K562 (cell line): ENCODE data around the gene ADAM8. TPM values are rescaled to one million over a fixed set of nuclear protein-coding genes. Genes with fewer than 3 reads are reported as not detected.

Source experiments
- BHLHE40 ChIP-seq: IDR thresholded peaks from 2 replicates; pipeline ENCODE4 v1.6.1; 2011; ENCODE audit warnings: low read length, improper control_type of control experiment
- MGA ChIP-seq: fragments of 450-650 bp; IDR thresholded peaks from 2 replicates; pipeline ENCODE4 v1.6.1; 2016; ENCODE audit warnings: mild to moderate bottlenecking, moderate library complexity
- NFE2L1 ChIP-seq: fragments of 450-650 bp; IDR thresholded peaks from 2 replicates; pipeline ENCODE4 v1.6.1; 2016; ENCODE audit warnings: missing genetic modification characterization, low read depth, mild to moderate bottlenecking, missing compliant biosample characterization, moderate library complexity, borderline replicate concordance
- RBBP5 ChIP-seq: fragments of 200-600 bp; sonication (generic); IDR thresholded peaks from 2 replicates; pipeline ENCODE4 v1.6.1; 2012; ENCODE audit warnings: borderline replicate concordance, mild to moderate bottlenecking, low read length, control low read depth, inconsistent platforms; ENCODE audit not compliant: insufficient read depth, poor library complexity, severe bottlenecking
- RBFOX2 ChIP-seq: fragments of 200-400 bp; formaldehyde crosslinking; IDR thresholded peaks from 2 replicates; pipeline ENCODE4 v1.6.1; 2017; ENCODE audit warnings: low read depth, mild to moderate bottlenecking, low read length, moderate library complexity
- RCOR1 ChIP-seq, 2 experiments: IDR thresholded peaks; 2 replicates each; pipeline ENCODE4 v1.6.1; 2012; ENCODE audit warnings: low read depth in 2 of 2, low read length in 2 of 2, borderline replicate concordance in 1 of 2, improper control_type of control experiment in 1 of 2
- SP1 ChIP-seq: sonication (generic); formaldehyde crosslinking; IDR thresholded peaks from 2 replicates; pipeline ENCODE4 v1.8.1; 2022; ENCODE audit warnings: mild to moderate bottlenecking, missing genetic modification reagents
- ZBTB17 ChIP-seq: fragments of 450-650 bp; formaldehyde crosslinking; IDR thresholded peaks from 2 replicates; pipeline ENCODE4 v1.4.0; 2020; ENCODE audit warnings: mild to moderate bottlenecking
- ZNF77 ChIP-seq: fragments of 250-450 bp; sonication (Bioruptor Pico); IDR thresholded peaks from 2 replicates; pipeline ENCODE4 v1.5.0; 2020
- polyA plus RNA-seq, 8 experiments: library from polyadenylated mRNA; depleted of rRNA in 4 of 8; stranded (reverse) in 5 of 8; unstranded in 3 of 8; fragments of >200 nt; fragmentation: Nextera tagmentation in 2 of 8; fragmentation: Illumina TruSeq in 1 of 8; extraction: Ambion mirVana in 2 of 8; extraction: Trizol in 1 of 8; gene quantifications; 2 replicates each; pipeline versions ENCODE4 v1.2.1 to v1.2.3, GENCODE V29; 2011 to 2014; ENCODE audit warnings: inconsistent platforms in 1 of 8, missing spikeins in 1 of 8
- total RNA-seq, 7 experiments: library from RNA; depleted of rRNA in 6 of 7; stranded (reverse); fragments of >200 nt in 6 of 7; fragmentation: Illumina TruSeq in 2 of 7; extraction: Trizol in 2 of 7; gene quantifications; 2 replicates each; pipeline versions ENCODE4 v1.2.1 to v1.2.3, GENCODE V29; 2011 to 2021; ENCODE audit warnings: low replicate concordance in 1 of 7

The ADAM8 gene
- total and polyA plus RNA-seq, 9 of the 15 experiments (the other 6 are each of a cell fraction or from before 2014, with no cell fraction given), result 0.07 to 7.0 (median 1.1) TPM

- peak; percentile 79 for TF ChIP-seq MGA
- TF ChIP-seq RBFOX2, result 0 out of 2 replicates have a peak, but pooled peaks have one; percentile 15
- TF ChIP-seq NFE2L1 (tag), result no peak
- no peak for TF ChIP-seq ZBTB17 (CRISPR knock-in tag)
- no peak for TF ChIP-seq ZNF77
- TF ChIP-seq RCOR1 (IDR thresholded peaks at IDR 0.05; ENCODE audit: borderline replicate concordance in 1 of 2, low read depth in 2 of 2, low read length in 2 of 2), result no peak
- peak; percentile 53; the same call in 1 of the 2 replicates for TF ChIP-seq BHLHE40
- 0 out of 2 replicates have a peak, but pooled peaks have one; percentile 38 for TF ChIP-seq SP1 (CRISPR knock-in tag)
- peak; percentile 35 for TF ChIP-seq RBBP5
These were observed 30.3 kb upstream of the ADAM8 start (continued) for GRCh38 chr10:133306941-133307379.
